ENCODE measurements around the gene KRTAP10-2. TPM values are rescaled to one million over a fixed set of nuclear protein-coding genes. Genes with fewer than 3 reads are reported as not detected.
A peak's percentile ranks its signal among the peaks of the same experiment; 100 is the strongest.
"Not testable (repeated sequence)": the region's sequence is repeated elsewhere in the genome, so short reads cannot be mapped to it uniquely, and the experiment has no call there.

KRTAP10-2 gene, protein sequence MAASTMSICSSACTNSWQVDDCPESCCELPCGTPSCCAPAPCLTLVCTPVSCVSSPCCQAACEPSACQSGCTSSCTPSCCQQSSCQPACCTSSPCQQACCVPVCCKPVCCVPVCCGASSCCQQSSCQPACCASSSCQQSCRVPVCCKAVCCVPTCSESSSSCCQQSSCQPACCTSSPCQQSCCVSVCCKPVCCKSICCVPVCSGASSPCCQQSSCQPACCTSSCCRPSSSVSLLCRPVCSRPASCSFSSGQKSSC
- not detected for total RNA-seq

- Histone ChIP-seq H3K4me3 (no peak within 1 kb of the TSS), H3K27me3 (no peaks in the 10 kb centered on the region), H3K27ac (no peak within 1 kb of the TSS), H3K36me3 (no peaks in the 10 kb centered on the region), H3K4me1 (no peaks in the 10 kb centered on the region), H3K9me3 (no peaks in the 10 kb centered on the region)
- TF ChIP-seq, protein P1, sequence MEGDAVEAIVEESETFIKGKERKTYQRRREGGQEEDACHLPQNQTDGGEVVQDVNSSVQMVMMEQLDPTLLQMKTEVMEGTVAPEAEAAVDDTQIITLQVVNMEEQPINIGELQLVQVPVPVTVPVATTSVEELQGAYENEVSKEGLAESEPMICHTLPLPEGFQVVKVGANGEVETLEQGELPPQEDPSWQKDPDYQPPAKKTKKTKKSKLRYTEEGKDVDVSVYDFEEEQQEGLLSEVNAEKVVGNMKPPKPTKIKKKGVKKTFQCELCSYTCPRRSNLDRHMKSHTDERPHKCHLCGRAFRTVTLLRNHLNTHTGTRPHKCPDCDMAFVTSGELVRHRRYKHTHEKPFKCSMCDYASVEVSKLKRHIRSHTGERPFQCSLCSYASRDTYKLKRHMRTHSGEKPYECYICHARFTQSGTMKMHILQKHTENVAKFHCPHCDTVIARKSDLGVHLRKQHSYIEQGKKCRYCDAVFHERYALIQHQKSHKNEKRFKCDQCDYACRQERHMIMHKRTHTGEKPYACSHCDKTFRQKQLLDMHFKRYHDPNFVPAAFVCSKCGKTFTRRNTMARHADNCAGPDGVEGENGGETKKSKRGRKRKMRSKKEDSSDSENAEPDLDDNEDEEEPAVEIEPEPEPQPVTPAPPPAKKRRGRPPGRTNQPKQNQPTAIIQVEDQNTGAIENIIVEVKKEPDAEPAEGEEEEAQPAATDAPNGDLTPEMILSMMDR (IDR thresholded peaks at IDR 0.05) = no peak
- TF ChIP-seq POLR2A (IDR thresholded peaks at IDR 0.05) = no peak
- DNase-seq = peak in 2 of 3 donors; percentile 7 to 35
Observed at GRCh38 chr21:44551340-44551961, at the start of gene KRTAP10-2. TSS of gene KRTAP10-2 (minus strand) at chr21:44551505. CDS start at chr21:44551458, 47 bp downstream.

DNA sequence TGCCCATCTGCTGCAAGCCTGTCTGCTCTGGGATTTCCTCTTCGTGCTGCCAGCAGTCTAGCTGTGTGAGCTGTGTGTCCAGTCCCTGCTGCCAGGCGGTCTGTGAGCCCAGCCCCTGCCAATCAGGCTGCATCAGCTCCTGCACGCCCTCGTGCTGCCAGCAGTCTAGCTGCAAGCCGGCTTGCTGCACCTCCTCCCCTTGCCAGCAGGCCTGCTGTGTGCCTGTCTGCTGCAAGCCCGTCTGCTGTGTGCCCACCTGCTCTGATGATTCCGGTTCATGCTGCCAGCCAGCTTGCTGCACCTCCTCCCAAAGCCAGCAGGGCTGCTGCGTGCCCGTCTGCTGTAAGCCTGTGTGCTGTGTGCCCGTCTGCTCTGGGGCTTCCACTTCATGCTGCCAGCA lies 49.8 kb upstream of the KRTAP10-2 start:
- not testable (repeated sequence) for H3K9me3 ChIP-seq, DNase-seq, H3K36me3 ChIP-seq, H3K4me1 ChIP-seq, H3K27me3 ChIP-seq, H3K4me3 ChIP-seq, H3K27ac ChIP-seq

DNA sequence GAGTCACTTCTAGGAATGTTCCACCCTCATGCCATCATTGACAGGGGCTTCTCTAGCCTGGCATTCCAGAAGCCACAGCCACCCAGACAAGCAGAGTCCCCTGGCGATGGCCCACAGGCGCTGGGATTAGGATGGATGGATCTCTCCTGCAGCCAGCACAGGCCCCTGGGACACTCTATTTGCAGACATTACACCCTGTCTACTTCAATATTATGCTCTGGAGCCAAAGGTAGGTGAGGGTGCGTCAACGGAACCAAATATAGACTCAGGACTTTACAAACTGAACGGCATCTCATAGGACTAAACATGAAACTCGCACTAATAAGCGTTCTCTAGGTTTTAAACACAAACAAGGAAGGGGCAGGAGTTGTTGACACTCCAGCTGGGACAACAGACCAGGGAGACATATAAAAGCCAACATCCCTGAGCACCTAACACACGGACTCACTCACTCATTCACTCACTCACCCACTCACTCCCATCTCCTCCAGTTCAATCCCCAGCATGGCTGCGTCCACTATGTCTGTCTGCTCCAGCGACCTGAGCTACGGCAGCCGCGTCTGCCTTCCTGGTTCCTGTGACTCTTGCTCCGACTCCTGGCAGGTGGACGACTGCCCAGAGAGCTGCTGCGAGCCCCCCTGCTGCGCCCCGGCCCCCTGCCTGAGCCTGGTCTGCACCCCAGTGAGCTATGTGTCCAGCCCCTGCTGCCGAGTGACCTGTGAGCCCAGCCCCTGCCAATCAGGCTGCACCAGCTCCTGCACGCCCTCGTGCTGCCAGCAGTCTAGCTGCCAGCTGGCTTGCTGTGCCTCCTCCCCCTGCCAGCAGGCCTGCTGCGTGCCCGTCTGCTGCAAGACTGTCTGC lies 49.0 kb upstream of the KRTAP10-2 start, which contains the start of gene KRTAP10-7:
TSS of gene KRTAP10-7 (plus strand) at position 480 of the 861 bp plus-strand sequence. CDS start at position 505, 25 bp downstream.
- H3K4me1 ChIP-seq, H3K9me3 ChIP-seq, DNase-seq, H3K4me3 ChIP-seq, H3K27me3 ChIP-seq, H3K36me3 ChIP-seq, H3K27ac ChIP-seq: not testable (repeated sequence)

GRCh38 chr21:44599264-44600029 lies 48.1 kb upstream of the KRTAP10-2 start:
- no peak for DNase-seq
- Histone ChIP-seq H3K4me3 (no peak overlapping the region), H3K9me3 (peaks cover 0 to 4% (median 0%) of the 10 kb centered on the region in 4 donors), H3K36me3 (no peaks in the 10 kb centered on the region), H3K27ac (no peak overlapping the region), H3K4me1 (no peaks in the 10 kb centered on the region), H3K27me3 (no peaks in the 10 kb centered on the region)
- TF ChIP-seq, protein P1 (IDR thresholded peaks at IDR 0.05) = no peak
- TF ChIP-seq POLR2A (IDR thresholded peaks at IDR 0.05) = no peak

- DNase-seq = no peak
- Histone ChIP-seq H3K4me1 (no peaks in the 10 kb centered on the region), H3K4me3 (no peak overlapping the region), H3K27me3 (no peaks in the 10 kb centered on the region), H3K36me3 (no peaks in the 10 kb centered on the region), H3K9me3 (peaks cover 0 to 4% (median 0%) of the 10 kb centered on the region in 4 donors), H3K27ac (no peak overlapping the region)
- no peak for TF ChIP-seq POLR2A (IDR thresholded peaks at IDR 0.05)
- TF ChIP-seq, protein P1 (IDR thresholded peaks at IDR 0.05) = no peak
Observed at GRCh38 chr21:44598061-44598460, 46.8 kb upstream of the KRTAP10-2 start.

GRCh38 chr21:44596068-44596725 lies 44.9 kb upstream of the KRTAP10-2 start:
- Histone ChIP-seq H3K9me3 (peaks cover 0 to 4% (median 0%) of the 10 kb centered on the region in 4 donors), H3K27me3 (no peaks in the 10 kb centered on the region), H3K4me1 (no peaks in the 10 kb centered on the region), H3K36me3 (no peaks in the 10 kb centered on the region), H3K4me3 (no peak overlapping the region), H3K27ac (no peak overlapping the region)
- DNase-seq = no peak
- TF ChIP-seq POLR2A (IDR thresholded peaks at IDR 0.05) = no peak
- TF ChIP-seq, protein P1 (IDR thresholded peaks at IDR 0.05) = no peak

Measured in Peyer's patch (tissue), 4 donors.